HS-27A (cell line): ENCODE results near the gene DNAJB6.

ENCODE experiments used
- DNase-seq: peaks from one replicate; pipeline ENCODE4 v3.0.0-alpha.2; 2012; ENCODE audit warnings: low read depth, missing footprints

DNAJB6 gene

GRCh38 chr7:157409753-157410727 lies 73.2 kb downstream of the DNAJB6 start:
- no peak for DNase-seq

- no peak for DNase-seq
Measured at GRCh38 chr7:157410831-157411556, 74.2 kb downstream of the DNAJB6 start.

GRCh38 chr7:157411580-157411979 lies 74.8 kb downstream of the DNAJB6 start:
- no peak for DNase-seq

GRCh38 chr7:157412021-157412443 lies 75.2 kb downstream of the DNAJB6 start:
- DNase-seq: no peak

GRCh38 chr7:157412491-157413180 lies 75.8 kb downstream of the DNAJB6 start:
- no peak for DNase-seq

- no peak for DNase-seq
Measured at GRCh38 chr7:157413881-157414701, 77.3 kb downstream of the DNAJB6 start.

GRCh38 chr7:157414702-157415096 lies 77.9 kb downstream of the DNAJB6 start:
- DNase-seq: no peak

DNA sequence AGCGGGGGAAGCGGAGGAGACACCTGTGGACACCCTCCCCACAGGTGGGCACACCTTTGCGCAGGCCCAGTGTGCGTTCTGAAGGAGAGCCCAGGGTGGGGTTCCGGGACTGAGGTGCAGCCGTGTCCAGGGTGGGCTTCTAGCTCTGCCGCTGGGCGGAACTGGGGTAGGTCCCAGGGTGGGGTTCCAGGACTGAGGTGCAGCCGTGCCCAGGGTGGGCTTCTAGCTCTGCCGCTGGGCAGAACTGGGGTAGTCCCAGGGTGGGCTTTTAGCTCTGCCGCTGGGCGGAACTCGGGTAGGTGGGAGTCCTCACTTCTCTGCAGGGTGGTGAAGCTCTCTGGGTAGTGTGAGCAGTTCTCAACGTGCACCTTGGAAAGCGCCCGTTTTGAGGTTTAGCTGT lies 78.7 kb downstream of the DNAJB6 start:
- no peak for DNase-seq

- DNase-seq: no peak
Measured at GRCh38 chr7:157416011-157416410, 79.2 kb downstream of the DNAJB6 start.

- no peak for DNase-seq
Measured at GRCh38 chr7:157418204-157419034, 81.6 kb downstream of the DNAJB6 start.

- DNase-seq: no peak
Measured at GRCh38 chr7:157419035-157419293, 82.2 kb downstream of the DNAJB6 start.

- no peak for DNase-seq
Measured at GRCh38 chr7:157422279-157422678, 85.5 kb downstream of the DNAJB6 start.

DNA sequence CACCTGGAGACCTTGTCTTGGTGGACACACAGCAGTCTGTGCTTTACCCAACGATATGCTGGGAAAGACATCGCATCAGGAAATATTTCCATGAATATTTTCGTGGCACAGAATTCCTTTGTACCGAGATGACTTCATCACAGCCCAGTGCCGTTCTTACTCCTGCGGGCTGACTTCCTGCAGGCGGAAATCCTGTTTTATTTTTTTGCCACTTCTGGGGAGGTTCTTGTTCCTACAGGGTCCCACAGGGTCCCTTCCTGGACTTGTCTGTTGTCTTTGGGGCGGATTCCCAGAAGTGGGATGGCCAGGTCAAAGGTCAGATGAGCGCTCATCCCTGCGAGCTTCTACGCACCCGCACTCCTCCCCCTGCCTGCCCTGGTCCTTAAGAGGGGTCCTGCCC lies 86.5 kb downstream of the DNAJB6 start:
- no peak for DNase-seq

GRCh38 chr7:157423886-157424565 lies 87.2 kb downstream of the DNAJB6 start:
- DNase-seq: no peak

- no peak for DNase-seq
Measured at GRCh38 chr7:157425137-157425731, 88.4 kb downstream of the DNAJB6 start.

- no peak for DNase-seq
Measured at GRCh38 chr7:157425761-157426160, 89.0 kb downstream of the DNAJB6 start.

DNA sequence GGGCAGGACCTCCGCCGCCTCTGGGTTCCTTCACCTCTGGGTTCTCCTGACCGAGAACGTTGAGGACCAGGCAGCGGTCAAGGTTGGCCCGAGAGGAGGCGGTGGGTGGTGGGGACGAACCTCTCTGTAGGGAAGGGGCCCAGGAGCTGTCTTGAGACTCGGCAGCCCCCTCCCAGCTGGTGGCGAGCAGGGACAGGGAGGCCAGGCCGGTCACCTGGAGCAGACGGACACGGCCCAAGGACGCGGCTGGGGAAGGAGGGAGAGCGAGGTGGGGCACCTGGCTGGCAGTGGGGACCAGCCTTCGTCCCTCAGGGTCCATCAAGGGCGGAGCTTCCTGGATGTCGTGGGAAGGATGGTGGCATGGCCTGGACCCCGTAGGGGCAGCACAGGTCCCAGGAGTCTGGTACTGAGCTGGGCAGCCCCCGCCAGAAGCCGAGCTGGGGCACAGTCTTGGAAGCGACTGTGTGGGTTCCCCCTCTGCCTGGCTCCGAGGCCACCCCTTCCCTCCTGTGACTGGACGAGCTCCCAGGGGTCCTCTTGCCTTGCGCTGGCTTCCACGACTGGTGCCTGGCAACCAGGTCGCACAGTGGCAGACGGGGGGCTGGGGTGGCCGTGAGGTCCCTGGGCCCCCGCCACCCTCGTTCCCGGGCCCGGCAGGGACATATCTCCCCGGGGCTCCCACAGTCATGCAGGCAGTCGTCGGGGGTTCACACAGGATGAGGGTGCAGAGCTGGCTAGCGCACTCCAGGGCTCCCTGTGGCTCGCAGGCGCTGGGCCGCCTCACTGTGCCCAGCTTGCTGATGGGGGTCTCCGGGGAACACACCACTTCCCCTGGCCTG lies 89.9 kb downstream of the DNAJB6 start:
- DNase-seq: no peak

DNA sequence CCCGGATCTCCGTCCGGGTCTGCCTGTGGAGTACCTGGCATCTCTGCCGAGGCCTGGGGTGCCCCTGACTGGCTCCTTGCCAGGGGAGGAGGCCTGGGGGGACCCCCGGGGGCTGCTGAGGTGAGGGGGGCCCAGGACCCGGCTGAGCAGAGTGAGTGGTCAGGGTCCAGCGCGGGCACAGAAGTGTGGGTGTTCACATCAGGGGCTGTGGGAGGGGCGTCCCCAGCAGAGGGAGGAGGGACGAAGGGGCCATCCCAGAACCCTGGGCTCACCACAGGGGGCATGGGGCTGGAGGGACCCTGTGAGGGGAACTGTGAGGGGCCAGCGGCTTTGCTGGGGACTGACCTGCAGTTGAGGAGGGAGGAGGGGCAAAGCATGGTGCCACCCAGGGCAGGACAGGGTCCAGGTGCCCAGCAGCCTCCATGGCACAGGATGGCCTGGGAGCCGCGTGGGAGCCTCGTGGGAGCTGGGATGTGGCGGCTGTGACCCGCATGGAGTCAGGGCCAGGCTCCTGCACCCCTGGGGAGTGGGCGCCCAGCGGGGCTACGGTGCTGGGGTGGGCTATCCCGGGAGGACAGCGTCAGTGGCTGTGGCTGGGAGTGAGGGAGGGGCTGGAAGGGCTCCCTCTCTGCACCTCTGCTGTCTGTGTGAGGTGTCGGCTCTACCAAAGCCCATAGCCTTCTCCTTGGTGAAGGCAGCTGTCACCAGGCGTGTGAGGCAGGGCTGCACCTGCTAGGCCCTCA lies 91.2 kb downstream of the DNAJB6 start:
- no peak for DNase-seq
